Endothelial cell of umbilical vein (primary cell): ENCODE data around the gene IGFBP3. TPM values are rescaled to one million over a fixed set of nuclear protein-coding genes. Genes with fewer than 3 reads are reported as not detected.

ENCODE experiments used
- BruUV-seq: library from RNA; stranded (reverse); fragments of 400-500 nt; replicated peaks from 2 replicates; lab custom pipeline; 2021; lab: Mats Ljungman, UMichigan
- CTCF ChIA-PET: fragments of 300-600, 350-600 bp; sonication (Branson Sonifier 250); formaldehyde crosslinking; loops from one replicate; lab custom pipeline; 2021; ENCODE audit warnings: antibody characterized with exemption, inconsistent platforms; lab: Charles Lee
- POLR2A ChIA-PET: fragments of 300-600, 350-600 bp; sonication (Branson Sonifier 250); formaldehyde crosslinking; loops from one replicate; lab custom pipeline; 2021; ENCODE audit warnings: antibody characterized with exemption, inconsistent platforms; lab: Charles Lee
- DNase-seq: peaks from one replicate; pipeline ENCODE4 v3.0.0-alpha.2; 2011; ENCODE audit warnings: low read depth, low spot score
- FAIRE-seq: peaks from 2 replicates; lab custom pipeline; 2011; peaks lifted over from hg19 to GRCh38; lab: Jason Lieb, UNC
- H2AFZ ChIP-seq: 2 replicates; pipeline ENCODE4 v1.6.0; 2012; ENCODE audit warnings: low read depth, low read length, control low read depth, inconsistent platforms
- H3K27ac ChIP-seq: 2 replicates; pipeline ENCODE4 v1.5.1; 2011; ENCODE audit warnings: low read depth, mild to moderate bottlenecking, control low read depth, low read length, moderate library complexity; ENCODE audit not compliant: insufficient read depth
- H3K27me3 ChIP-seq, 2 experiments: 2 replicates each; pipeline versions ENCODE4 v1.6.0 to v1.6.1; 2011; ENCODE audit warnings: low read length in 2 of 2, mixed read lengths in 1 of 2; ENCODE audit not compliant: control insufficient read depth in 2 of 2, insufficient read depth in 2 of 2
- H3K36me3 ChIP-seq, 2 experiments: 2 replicates in 1 of 2; 3 replicates in 1 of 2; pipeline ENCODE4 v1.5.1; 2011; ENCODE audit warnings: low read length in 2 of 2, mild to moderate bottlenecking in 1 of 2, moderate library complexity in 1 of 2; ENCODE audit not compliant: control insufficient read depth in 2 of 2, insufficient read depth in 2 of 2; ENCODE audit errors: extremely low read depth in 1 of 2
- H3K4me1 ChIP-seq: 3 replicates; pipeline ENCODE4 v1.5.1; 2011; ENCODE audit warnings: mild to moderate bottlenecking, low read length; ENCODE audit not compliant: control insufficient read depth, insufficient read depth; ENCODE audit errors: extremely low read depth
- H3K4me2 ChIP-seq: 2 replicates; pipeline ENCODE4 v1.6.1; 2011; ENCODE audit warnings: low read length, control low read depth, mixed read lengths; ENCODE audit not compliant: insufficient read depth
- H3K4me3 ChIP-seq, 3 experiments: fragments of 200-600 bp in 1 of 3; sonication (generic), shearing (Covaris generic) in 1 of 3; replicated peaks in 1 of 3; 2 replicates each; pipeline ENCODE4 v1.5.1; 2011 to 2016; ENCODE audit warnings: control low read depth in 3 of 3, low read length in 3 of 3, mild to moderate bottlenecking in 2 of 3, inconsistent platforms in 1 of 3, low read depth in 1 of 3, moderate library complexity in 1 of 3; ENCODE audit not compliant: insufficient read depth in 1 of 3
- H3K79me2 ChIP-seq: 2 replicates; pipeline ENCODE4 v1.6.0; 2012; ENCODE audit warnings: low read length, inconsistent platforms; ENCODE audit not compliant: control insufficient read depth, insufficient read depth
- H3K9ac ChIP-seq: replicated peaks from 2 replicates; pipeline ENCODE3; 2011; ENCODE audit warnings: low read length, control low read depth; ENCODE audit not compliant: insufficient read depth; ENCODE audit errors: extremely low read depth
- H3K9me1 ChIP-seq: replicated peaks from 3 replicates; pipeline ENCODE4 v1.6.0; 2011; ENCODE audit warnings: mild to moderate bottlenecking, low read length; ENCODE audit not compliant: control insufficient read depth, insufficient read depth; ENCODE audit errors: extremely low read depth
- H3K9me3 ChIP-seq: replicated peaks from 2 replicates; pipeline ENCODE4 v1.5.1; 2012; ENCODE audit warnings: low read length, inconsistent platforms; ENCODE audit not compliant: control insufficient read depth, insufficient read depth
- H4K20me1 ChIP-seq: replicated peaks from 2 replicates; pipeline ENCODE3; 2011; ENCODE audit warnings: mild to moderate bottlenecking, low read length; ENCODE audit not compliant: control insufficient read depth, insufficient read depth; ENCODE audit errors: extremely low read depth
- CTCF ChIP-seq, 2 donors: IDR thresholded peaks; 1 replicate in 1 of 2; 2 replicates in 1 of 2; pipeline ENCODE4 v1.5.1; 2011; ENCODE audit warnings: low read length in 2 of 2, mild to moderate bottlenecking in 2 of 2, moderate library complexity in 2 of 2, control low read depth in 1 of 2, inconsistent platforms in 1 of 2, low read depth in 1 of 2; ENCODE audit not compliant: insufficient read depth in 1 of 2; ENCODE audit errors: extremely low read depth in 1 of 2
- EZH2 ChIP-seq: IDR thresholded peaks from 2 replicates; pipeline ENCODE4 v1.6.1; 2012; ENCODE audit warnings: borderline replicate concordance, low read depth, mild to moderate bottlenecking, moderate library complexity, low read length, inconsistent platforms; ENCODE audit not compliant: severe bottlenecking
- FOS ChIP-seq: IDR thresholded peaks from 2 replicates; pipeline ENCODE4 v1.6.1; 2011; ENCODE audit warnings: mild to moderate bottlenecking, low read length, moderate library complexity, borderline replicate concordance; ENCODE audit not compliant: insufficient read depth
- GATA2 ChIP-seq: IDR thresholded peaks from 2 replicates; pipeline ENCODE4 v1.7.0; 2011; ENCODE audit warnings: low read depth, mild to moderate bottlenecking, moderate library complexity, mixed read lengths, low read length; ENCODE audit not compliant: insufficient read length, insufficient read depth
- JUN ChIP-seq: IDR thresholded peaks from 2 replicates; pipeline ENCODE4 v1.6.1; 2011; ENCODE audit warnings: borderline replicate concordance, low read depth; ENCODE audit not compliant: insufficient read length, insufficient read depth
- MAX ChIP-seq: IDR thresholded peaks from 2 replicates; pipeline ENCODE4 v1.6.1; 2011; ENCODE audit not compliant: insufficient read depth, insufficient read length
- MYC ChIP-seq: IDR thresholded peaks from one replicate; pipeline ENCODE4 v1.6.1; 2011; ENCODE audit warnings: mild to moderate bottlenecking, low read depth, low read length
- POLR2A ChIP-seq: IDR thresholded peaks from 2 replicates; pipeline ENCODE4 v1.6.1; 2012; ENCODE audit warnings: low read depth, mild to moderate bottlenecking, control low read depth, low read length
- POLR2AphosphoS5 ChIP-seq: IDR thresholded peaks from 2 replicates; pipeline ENCODE4 v1.6.1; 2012; ENCODE audit warnings: low read depth, mild to moderate bottlenecking, control low read depth, low read length, moderate library complexity; ENCODE audit not compliant: insufficient read depth
- dilution Hi-C: fragments of 300-500 bp; cut with MboI; formaldehyde crosslinking; loops from one replicate; pipeline ENCODE4 v1.15.0; 2019; ENCODE audit warnings: low sequenced_read_pairs; ENCODE audit not compliant: extremely low pct_ligation_motif_present
- intact Hi-C: fragments of 100-400 bp; cut with micrococcal nuclease; formaldehyde crosslinking; loops from one replicate; pipeline ENCODE4 v1.10.0; 2022
- polyA plus RNA-seq, 4 experiments: library from polyadenylated mRNA; depleted of rRNA in 3 of 4; stranded (reverse) in 3 of 4; unstranded in 1 of 4; fragments of >200 nt; gene quantifications; 2 replicates each; pipeline versions ENCODE4 v1.2.1 to v1.2.3, GENCODE V29; 2011 to 2012; ENCODE audit warnings: missing spikeins in 1 of 4
- total RNA-seq: library from RNA; stranded (reverse); gene quantifications from 2 replicates; pipeline ENCODE4 v1.2.3, GENCODE V29; 2021

The IGFBP3 gene
- total and polyA plus RNA-seq, 2 donors (not counting 3 experiments of a cell fraction or from before 2014, with no cell fraction given), result 3.4 to 10.1 TPM

DNA sequence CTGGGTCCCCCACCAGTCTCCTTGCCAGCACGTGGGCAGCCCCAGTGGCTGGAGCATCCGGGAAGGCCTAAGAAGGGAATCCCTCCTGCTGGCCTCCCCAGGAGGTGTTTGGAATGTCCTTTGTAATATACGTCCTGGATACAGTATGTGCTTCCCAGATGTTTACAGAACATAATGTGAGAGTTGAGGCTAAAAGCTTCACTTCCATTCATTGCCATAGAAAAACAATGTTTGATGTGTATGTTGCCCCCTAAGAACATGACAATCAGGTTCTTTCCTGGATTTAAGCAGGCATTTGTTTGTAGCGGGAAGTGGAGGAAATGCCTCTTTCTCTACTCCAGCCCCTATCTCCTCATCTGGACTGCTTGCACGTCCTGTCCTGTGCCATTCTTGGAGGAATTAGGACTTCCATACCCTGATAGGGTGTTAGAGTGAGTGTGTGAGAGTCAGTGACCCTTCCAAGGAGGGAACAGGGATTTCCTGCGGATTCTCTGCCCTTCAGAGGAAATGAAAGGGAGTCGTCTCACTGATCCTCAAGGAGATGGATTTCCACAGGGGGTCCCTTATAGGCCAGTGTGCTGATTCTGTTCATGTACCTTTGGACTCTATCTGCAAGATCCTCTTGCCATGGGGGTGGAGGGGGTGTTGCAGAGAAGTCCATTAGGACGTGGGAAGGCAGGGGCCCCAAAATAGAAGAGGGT, 31.6 kb downstream of the IGFBP3 start:
- Histone ChIP-seq H3K9me3 (no peaks in the 10 kb centered on the region), H3K27me3 (no peaks in the 10 kb centered on the region), H3K4me3 (peak overlapping the region in 1 of 3 experiments; percentile 14), H3K79me2 (no peaks in the 10 kb centered on the region), H3K9me1 (no peaks in the 10 kb centered on the region), H2AFZ (peak overlapping the region; percentile 85), H3K4me2 (peak overlapping the region; percentile 39), H3K4me1 (peaks cover 52% of the 10 kb centered on the region), H3K9ac (peak overlapping the region; percentile 59), H3K36me3 (no peaks in the 10 kb centered on the region), H3K27ac (peak overlapping the region; percentile 85), H4K20me1 (no peaks in the 10 kb centered on the region)
- POLR2A ChIA-PET, result no interaction called here
- peak; percentile 60 for TF ChIP-seq POLR2AphosphoS5
- no peak for TF ChIP-seq EZH2
- TF ChIP-seq POLR2A, result no peak
- no peak for TF ChIP-seq MAX
- no peak for TF ChIP-seq MYC
- TF ChIP-seq GATA2, result peak; percentile 93
- TF ChIP-seq FOS, result no peak
- peak; percentile 18 for TF ChIP-seq JUN
- TF ChIP-seq CTCF (IDR thresholded peaks at IDR 0.05; ENCODE audit: extremely low read depth in 1 of 2, insufficient read depth in 1 of 2, low read depth in 1 of 2, low read length in 2 of 2), result no peak
- peak; percentile 93 for FAIRE-seq
- CTCF ChIA-PET, result interaction anchor here (1.0 to 6.1 kb wide), 6 partner anchors 12 to 1211 kb away, joined by 4 to 100 read pairs (median 6); partner anchors contain the start of gene IGFBP3
- dilution Hi-C loops, result no loop called here
- TSS peak; percentile 24 for BruUV-seq
- peak; percentile 35 for DNase-seq
- intact Hi-C loops, result loop anchor here (1.0 to 5.0 kb wide), 4 partner anchors 15 to 1363 kb away; no protein-coding TSS in a partner anchor
